ENCODE measurements around the gene SPC25.
"Not testable (repeated sequence)": the region's sequence is repeated elsewhere in the genome, so short reads cannot be mapped to it uniquely, and the experiment has no call there.

Gene SPC25

DNA sequence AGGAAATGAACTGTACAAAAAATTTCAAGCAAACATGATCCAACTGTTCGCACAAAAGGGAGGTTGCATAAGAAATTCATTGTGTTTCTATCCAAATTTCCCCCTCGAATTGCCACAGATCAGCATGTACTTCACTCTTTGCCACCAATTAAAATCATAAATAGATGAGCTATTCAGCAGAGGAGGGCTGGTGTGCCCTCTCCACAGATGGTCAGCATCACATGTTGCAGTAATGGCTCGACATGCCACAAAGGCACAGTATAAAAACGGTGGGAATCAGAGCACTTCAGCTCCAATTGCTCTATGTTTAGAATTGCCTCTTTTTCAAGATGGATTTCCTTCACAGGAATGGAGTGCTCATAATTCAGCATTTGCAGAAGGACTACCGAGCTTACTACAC, 10.8 kb upstream of the SPC25 start, which contains the start of gene G6PC2:
Gene G6PC2, plus strand, starts transcription at position 289 of the 400 bp plus-strand sequence. Its CDS starts 41 bp downstream, at position 330.
- DNase-seq: no peak

DNA sequence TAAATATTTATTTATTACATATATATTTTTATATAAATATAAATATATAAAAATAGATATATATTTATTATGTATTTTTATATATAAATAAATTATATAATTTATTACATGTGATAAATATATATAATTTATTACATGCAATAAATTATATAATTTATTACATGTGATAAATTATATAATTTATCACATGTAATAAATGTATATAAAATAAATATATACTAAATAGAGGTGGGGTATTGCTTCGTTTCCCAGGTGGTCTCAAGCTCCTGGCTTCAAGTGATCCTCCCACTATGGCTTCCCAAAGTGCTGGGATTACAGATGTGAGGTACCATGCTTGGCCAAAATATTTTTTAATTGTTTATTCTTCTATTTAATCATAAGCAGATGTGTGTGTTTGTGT, 7.2 kb upstream of the SPC25 start:
- DNase-seq: no peak

DNA sequence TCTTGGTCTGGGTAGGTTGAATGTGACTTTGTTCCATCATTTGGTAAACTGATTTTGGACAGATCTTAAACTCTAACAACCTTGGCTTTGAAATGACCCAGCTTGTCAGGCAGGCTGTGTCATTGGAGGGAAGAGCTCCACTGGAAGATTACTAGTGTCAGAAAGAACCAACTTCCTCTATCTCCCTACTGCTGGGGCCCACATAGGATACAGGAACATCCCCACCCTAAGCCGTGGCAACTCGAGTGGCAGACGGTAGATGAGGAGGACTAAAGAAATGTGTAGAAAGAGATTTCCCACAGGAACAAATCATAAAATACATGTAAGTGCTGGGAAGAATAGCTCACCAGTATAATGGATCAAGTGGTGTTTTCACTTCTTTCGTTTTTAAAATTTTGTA, 6.6 kb upstream of the SPC25 start:
- DNase-seq: no peak

DNA sequence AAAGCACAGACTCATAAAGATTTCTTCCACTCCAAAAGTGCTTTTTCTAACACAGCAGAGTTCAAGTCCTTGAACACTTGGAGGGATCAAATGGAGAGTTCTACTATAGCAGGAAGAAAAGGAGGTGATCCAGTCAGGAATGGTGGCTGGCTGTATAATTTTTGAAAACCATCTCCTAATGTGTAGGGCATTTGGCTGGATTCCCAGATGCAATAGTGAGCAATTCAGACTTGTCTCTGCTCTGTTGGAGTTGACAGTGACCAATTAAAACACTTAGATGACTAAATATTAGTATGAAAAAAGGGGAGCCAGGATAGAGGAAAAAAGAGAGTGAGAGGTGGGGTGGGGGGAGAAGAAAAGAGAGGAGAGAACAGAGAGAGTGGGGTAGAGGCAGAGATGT, 5.5 kb upstream of the SPC25 start:
- no peak for DNase-seq

DNA sequence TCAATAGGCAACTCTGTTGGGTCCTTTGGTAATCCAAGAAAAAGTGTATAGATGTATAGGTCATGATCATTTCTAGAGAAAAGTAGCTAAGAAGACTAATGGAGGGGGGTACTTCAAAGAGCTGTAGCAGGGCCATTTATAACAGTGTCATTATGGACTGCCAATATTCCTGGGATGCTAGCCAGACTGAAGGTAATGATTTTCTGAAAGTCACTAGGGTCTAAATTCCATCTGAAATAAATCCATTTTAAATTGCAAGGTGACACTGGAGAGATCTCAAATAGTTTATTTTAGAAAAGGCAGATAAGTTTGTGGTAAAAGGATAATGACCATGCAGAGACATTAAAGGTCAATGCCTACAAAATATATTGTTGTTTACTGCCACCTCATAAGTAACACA, 4.5 kb upstream of the SPC25 start:
- DNase-seq: no peak

DNA sequence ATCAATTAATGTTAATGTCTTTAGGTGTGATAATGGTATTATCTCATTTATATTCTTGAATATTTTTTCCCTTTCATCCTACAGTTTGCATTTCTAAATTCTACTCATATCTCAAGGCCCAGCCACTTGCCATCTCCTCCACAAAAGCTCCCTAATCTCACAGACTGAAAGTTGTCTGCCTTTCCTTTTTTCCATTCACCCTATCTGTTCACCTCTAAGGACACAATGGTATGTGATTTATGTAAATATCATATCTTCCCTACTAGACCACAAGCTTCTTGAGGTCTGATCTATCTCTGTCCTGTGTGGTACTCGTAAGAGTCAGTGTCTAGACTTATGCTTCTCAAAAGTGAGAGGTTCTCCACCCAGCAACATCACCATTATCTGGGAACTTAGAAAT, 3.9 kb upstream of the SPC25 start:
- DNase-seq: no peak

DNA sequence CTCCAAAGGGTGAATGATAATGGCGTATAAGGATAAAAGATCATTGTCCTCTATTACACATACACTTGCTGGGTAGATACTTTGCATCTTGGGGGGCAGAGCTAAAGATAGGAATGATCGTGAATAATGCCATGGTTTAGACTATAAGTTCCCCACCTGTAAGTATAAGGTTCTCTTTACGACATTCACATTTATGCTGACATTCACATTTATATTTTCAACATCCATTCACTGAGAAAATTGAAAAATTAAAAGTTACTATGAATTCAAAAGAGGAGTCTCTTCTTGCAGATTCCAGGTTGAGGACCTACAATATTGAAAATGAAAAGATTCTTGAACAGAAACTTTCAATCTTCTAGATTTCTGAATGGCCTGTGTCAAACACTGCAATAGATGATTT, 2.1 kb upstream of the SPC25 start:
- no peak for DNase-seq

DNA sequence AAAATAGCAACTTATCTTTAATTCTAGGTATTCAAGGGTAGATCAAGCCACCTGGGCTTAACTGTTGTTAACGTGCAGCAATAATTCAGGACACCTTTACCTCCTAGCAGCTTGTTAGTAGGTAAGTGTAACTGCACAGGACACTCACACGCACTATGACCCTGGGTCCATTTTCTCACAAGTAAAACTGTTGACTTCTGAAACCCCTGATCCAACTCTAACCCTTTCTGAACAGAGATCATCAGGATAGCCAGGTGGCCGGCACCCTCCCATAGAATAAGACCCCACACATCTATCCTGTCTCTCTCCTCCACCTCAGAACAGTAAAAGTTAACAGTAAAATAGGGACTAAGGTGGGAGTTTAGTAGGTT, 610 bp downstream of the SPC25 start:
- no peak for DNase-seq

DNA sequence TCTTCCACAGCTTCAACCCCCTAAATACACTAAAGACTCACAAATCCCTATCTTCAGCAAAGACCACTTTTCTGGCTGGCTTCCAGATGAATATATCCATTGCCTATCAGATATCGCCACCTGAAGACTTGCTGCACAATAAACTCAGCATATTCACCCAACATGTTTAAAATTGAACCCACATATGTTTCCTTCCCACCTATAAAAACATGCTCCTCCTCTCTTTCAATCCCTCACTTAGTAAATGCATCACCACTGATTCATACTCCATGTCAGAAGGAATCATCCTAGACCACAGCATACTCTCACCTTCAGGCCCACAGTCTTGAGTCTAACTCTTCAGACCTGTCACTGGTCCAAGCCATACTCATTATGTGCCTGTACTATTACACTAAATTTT, 5.3 kb downstream of the SPC25 start:
- no peak for DNase-seq

DNA sequence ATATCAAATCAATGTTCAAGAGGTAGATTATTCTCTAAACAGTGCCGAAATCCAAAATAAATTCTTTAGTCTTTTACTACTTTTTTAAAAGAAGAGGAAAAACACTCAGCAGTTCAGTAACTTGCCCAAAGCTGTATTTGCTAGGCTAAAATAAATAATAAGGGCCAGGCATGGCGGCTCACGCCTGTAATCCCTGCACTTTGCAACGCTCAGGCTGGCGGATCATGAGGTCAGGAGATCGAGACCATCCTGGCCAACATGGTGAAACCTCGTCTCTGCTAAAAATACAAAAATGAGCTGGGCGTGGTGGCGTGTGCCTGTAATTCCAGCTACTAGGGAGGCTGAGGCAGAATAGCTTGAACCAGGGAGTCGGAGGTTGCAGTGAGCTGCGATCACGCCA, 8.1 kb downstream of the SPC25 start:
- not testable (repeated sequence) for DNase-seq

DNA sequence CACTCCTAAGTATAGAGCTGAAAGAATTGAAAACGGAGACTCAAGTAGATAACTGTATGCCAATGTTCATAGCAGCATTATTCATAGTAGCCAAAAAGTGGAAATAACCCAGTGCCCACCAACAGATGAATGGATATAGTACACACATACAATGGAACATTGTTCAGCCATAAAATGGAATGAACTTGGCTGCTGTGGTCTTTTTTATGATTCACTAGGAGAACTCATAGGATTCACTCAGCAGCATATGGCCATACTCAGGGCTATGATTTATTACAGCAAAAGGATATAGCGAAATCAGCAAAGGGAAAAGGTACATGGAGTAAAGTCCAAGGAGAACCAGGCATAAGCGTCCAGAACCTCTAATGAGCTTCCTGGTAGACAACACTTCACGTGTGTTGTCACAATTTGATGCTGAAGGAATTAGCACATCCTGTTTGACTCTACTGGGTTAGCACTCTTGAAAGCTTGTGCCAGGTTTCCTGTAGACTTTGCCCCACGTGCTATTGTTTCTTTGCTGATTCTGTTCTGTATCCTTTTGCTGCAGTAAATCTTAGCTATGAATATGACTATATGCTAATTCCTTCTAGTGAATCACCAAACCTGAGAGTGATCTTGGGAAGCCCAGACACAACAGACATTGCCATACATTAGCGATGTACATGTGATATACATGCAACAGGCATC, 15.7 kb downstream of the SPC25 start:
- DNase-seq: no peak

DNA sequence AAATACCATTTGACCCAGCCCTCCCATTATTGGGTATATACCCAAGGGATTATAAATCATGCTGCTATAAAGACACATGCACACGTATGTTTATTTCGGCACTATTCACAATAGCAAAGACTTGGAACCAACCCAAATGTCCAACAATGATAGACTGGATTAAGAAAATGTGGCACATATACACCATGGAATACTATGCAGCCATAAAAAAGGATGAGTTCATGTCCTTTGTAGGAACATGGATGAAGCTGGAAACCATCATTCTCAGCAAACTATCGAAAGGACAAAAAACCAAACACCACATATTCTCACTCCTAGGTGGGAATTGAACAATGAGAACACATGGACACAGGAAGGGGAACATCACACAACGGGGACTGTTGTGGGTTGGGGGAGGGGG, 19.4 kb downstream of the SPC25 start:
- not testable (repeated sequence) for DNase-seq

DNA sequence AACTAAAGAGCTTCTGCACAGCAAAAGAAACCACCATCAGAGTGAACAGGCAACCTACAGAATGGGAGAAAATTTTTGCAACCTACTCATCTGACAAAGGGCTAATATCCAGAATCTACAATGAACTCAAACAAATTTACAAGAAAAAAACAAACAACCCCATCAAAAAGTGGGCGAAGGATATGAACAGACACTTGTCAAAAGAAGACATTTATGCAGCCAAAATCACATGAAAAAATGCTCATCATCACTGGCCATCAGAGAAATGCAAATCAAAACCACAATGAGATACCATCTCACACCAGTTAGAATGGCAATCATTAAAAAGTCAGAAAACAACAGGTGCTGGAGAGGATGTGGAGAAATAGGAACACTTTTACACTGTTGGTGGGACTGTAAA, 19.9 kb downstream of the SPC25 start:
- DNase-seq: not testable (repeated sequence)

DNA sequence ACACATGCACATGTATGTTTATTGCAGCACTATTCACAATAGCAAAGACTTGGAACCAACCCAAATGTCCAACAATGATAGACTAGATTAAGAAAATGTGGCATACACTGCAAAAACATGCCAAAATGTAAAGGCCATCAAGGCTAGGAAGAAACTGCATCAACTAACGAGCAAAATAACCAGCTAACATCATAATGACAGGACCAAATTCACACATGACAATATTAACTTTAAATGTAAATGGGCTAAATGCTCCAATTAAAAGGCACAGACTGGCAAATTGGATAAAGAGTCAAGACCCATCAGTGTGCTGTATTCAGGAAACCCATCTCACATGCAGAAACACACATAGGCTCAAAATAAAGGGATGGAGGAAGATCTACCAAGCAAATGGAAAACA, 23.1 kb downstream of the SPC25 start:
- not testable (repeated sequence) for DNase-seq

DNA sequence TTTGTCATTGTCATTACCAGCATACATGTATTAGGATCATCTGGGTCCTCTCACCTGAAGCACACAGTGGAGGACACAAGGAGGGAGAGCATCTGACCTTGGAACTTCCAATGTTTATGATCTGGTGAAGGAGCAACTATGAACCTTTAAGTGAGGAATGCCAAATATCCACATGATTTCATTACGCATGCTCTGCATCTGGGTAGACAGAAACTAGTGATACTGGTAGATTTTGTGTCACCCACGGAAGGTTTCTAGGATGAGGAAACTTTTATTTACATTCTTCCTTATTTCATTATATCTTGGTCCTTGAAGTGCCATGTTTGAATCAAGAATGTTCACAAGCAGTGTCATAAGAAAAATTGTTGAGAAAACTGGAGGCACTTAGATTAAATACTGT, 32.1 kb downstream of the SPC25 start:
- no peak for DNase-seq

DNA sequence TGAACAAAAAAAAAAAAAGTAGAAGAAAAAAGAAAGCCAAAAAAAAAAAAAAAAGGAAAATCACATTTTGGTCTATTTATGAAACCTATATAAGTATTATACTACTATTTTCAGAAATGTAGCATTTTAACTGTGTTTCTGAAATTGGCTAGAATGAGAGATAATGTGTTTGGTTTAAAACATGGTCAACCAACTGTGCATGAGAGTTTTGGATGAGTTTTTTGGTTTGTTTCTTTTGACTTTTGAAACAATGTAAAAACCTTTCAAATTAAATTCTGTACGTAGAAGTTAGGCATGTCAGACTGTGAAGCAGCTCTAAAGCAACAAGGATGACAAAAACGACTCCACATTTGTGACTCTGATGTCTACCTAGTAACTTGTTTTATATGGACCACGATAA, 34.6 kb downstream of the SPC25 start:
- DNase-seq: no peak

DNA sequence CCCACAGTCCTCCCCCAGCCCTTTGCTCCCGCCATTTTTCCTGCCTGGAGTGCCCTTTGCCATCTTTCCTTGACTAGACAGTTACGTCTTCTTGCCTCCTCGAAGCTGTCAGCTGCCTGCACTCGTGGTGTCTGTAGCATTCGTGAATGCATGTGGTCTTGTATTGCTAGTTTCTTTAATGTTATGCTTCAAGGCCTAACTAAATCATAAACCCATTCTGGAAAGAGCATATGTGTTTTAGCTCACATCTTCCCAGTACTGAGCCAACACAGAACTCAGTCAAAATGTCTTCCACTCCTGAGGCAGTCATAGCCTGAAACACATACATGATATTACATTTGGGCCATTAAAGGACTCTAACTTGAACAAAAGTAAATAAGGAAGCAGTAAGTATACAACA, 35.6 kb downstream of the SPC25 start:
- DNase-seq: no peak

DNA sequence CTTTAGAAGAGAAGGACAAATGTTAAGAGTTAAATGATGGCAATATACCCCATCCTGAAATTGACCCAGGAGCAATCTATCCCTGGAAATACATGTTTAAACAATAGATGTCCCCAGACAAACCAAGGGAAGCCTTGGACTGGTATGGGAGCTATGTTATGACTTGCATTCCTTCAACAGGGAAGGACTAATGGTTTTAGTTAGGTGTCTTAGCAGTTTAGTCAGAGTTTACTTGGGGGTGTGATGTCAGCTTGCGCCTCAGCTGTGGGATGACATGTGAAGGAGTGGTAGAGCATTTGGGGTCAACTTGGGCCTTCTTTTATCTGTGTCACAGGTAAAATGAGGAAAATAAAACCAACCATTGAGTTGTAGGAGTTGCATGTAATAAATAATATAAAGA, 36.8 kb downstream of the SPC25 start:
- DNase-seq: no peak

DNA sequence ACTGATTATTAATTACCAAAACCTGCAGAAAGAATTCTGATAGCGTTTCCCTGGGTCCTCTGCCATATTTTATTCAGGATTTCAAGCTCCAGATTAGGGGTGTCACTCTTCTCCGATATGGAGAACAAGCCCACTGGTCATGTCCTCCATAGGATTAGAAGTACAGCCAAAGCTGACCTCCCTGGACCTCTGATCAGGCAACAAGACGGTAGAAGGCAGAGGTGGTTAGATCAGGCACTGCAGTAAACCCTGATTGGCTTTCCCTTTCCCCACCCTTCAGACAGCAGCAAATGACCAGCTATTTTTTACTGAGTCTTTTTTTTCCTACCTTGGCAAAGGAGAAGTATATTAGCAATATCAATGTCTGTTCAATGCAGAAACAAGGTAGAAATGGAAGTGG, 37.7 kb downstream of the SPC25 start:
- DNase-seq: no peak

DNA sequence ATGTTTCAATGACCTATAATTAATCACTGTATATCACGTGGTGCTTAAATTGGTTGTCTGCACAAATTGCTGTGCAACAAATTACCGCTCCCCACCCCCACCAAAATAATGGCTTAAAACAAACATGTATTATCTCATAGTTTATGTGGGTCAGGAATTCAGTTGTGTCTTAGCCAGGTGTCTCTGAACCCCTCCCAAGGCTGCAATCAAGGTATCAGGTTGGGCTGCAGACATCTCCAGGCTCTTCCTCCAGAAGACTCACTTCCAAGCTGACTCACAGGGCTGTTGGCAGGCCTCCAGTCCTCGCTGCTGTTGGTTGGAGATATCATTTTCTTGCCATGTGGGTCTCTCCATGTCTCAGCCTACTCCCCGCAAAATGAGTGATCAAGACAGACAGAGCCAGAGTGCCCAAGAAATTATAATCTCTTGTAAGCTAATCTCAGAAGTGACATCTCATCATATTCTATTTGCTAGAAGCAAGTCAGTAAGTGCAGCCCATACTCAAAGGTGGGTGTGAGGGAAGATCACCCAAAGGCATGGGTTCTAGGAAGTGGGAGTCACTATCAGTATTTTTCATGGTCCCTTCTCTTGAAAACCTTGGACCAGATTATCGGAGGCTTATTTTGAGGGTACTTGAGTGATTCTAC, 38.4 kb downstream of the SPC25 start:
- no peak for DNase-seq

DNA sequence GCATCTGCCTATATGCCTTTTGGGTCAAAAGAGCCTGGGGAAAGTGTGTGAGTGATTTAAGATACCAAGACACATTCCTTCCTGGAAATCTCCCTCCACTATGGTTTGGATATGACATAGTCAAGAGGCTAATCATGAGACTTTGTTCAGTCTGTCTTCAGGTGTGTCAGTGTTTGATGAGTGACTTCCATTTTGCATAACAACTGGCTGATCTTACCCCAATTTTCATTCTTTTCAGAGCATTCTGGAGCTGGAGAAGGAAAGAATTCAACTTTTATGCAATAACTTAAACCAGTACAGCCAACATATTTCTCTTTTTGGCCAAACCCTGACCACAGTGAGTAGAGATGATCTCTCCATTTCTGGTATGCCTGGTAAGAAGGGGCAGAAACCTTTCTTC, 39.4 kb downstream of the SPC25 start:
- DNase-seq: no peak

DNA sequence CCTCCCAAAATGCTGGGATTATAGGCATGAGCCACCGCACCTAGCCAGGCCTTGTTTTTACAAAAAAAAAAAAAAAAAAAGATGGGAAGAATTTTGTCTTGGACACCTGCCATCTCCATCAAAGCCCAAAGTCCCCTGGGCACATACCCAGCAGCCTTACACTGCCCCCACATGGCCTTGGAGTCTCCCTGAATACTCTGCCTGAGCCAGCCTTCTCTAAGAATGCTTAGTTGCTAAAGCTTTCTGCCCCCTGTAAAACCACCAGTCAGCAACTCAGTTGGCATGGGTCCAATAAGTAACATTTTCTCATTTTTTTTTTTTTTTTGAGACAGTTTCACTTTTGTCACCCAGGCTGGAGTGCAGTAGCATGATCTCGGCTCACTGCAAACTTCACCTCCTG, 40.6 kb downstream of the SPC25 start:
- DNase-seq: peak in 1 of 6 experiments; percentile 3

DNA sequence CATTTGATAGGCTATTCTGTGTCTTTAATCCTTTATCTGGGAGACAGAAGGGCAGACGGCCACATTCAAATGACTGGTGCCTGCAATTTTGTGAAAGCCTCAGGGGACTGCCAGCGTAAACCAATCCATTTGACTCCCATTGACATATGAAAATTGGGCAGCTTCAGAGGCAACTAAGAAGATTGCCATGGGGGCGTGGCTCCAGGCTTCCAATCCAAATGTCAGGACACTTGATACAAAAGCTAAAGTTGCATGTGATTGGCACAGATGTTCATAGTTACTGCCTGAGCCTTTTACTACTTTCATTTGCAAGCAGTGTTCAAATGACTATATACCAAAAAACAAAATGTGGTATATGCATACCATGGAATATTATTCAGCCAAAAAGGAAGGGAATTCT, 42.0 kb downstream of the SPC25 start:
- DNase-seq: no peak

DNA sequence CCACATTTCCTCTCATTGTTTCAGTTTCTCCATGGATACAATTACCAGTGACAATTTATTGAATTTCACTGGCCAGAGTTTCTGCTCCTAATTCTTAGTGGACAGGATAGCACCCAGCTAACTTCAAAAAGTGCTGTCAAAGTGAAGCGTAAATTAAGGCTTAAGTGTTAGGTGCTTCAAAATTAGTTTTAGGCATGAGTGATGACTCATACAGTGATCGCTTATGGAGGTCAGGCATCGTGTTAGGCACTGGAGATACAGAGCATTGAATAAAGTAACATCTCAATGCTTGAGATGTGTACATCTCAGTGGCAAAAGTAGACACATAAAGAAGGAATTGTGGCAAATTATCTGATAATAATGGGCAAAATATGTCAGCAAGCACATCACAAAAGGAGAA, 47.0 kb downstream of the SPC25 start:
- no peak for DNase-seq

DNA sequence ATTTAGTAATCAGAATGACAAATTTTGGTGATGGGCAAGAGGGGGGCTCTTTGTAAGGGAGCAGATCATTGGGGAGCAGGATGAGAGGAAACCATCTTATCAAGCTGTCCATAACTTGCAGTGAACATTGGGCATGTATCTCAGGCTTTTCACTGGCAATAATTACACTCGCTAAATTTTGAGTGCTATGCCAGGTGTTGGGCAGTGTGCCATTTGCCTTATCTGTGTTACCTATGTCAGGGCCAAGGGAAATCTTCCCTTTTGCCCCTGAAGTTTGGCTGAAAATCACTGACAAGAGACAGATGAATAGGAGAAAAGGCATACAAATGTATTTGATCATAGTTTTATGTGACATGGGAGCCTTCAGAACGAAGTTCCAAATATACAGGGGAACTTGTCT, 48.8 kb downstream of the SPC25 start:
- no peak for DNase-seq
